Germinal center (tissue), 1 donor: Measurements from ENCODE around the gene RPUSD4.

Experiments used
- DNase-seq: peaks from one replicate; pipeline ENCODE4 v3.0.0; 2012; ENCODE audit warnings: mixed read lengths, low spot score

Gene RPUSD4

GRCh38 chr11:126212089-126212660 lies 725 bp upstream of the RPUSD4 start:
- DNase-seq: no peak

- no peak for DNase-seq
Observed at GRCh38 chr11:126210871-126211235, 597 bp downstream of the RPUSD4 start.

- DNase-seq: no peak
Observed at GRCh38 chr11:126207896-126208295, 3.6 kb downstream of the RPUSD4 start.

GRCh38 chr11:126205359-126205758 lies 6.1 kb downstream of the RPUSD4 start:
- no peak for DNase-seq

GRCh38 chr11:126202646-126203359 lies 8.6 kb downstream of the RPUSD4 start:
- DNase-seq: no peak

GRCh38 chr11:126198648-126199047 lies 12.8 kb downstream of the RPUSD4 start:
- DNase-seq: no peak

- DNase-seq: no peak
Observed at GRCh38 chr11:126197277-126197939, 14.0 kb downstream of the RPUSD4 start.

- DNase-seq: no peak
Observed at GRCh38 chr11:126195119-126195518, 16.3 kb downstream of the RPUSD4 start.

GRCh38 chr11:126194121-126194543 lies 17.3 kb downstream of the RPUSD4 start:
- DNase-seq: peak; percentile 50

GRCh38 chr11:126193038-126193478 lies 18.4 kb downstream of the RPUSD4 start:
- DNase-seq: no peak

GRCh38 chr11:126192361-126192760 lies 19.1 kb downstream of the RPUSD4 start:
- DNase-seq: no peak

GRCh38 chr11:126191379-126192073 lies 19.9 kb downstream of the RPUSD4 start:
- DNase-seq: no peak

- no peak for DNase-seq
Observed at GRCh38 chr11:126190792-126191191, 20.7 kb downstream of the RPUSD4 start.

GRCh38 chr11:126189109-126189929 lies 22.1 kb downstream of the RPUSD4 start:
- peak; percentile 57 for DNase-seq

- DNase-seq: peak; percentile 62
Observed at GRCh38 chr11:126188332-126189108, 22.9 kb downstream of the RPUSD4 start.

GRCh38 chr11:126186708-126187529 lies 24.5 kb downstream of the RPUSD4 start:
- no peak for DNase-seq

- no peak for DNase-seq
Observed at GRCh38 chr11:126186025-126186698, 25.3 kb downstream of the RPUSD4 start.

GRCh38 chr11:126185259-126186024 lies 26.0 kb downstream of the RPUSD4 start:
- no peak for DNase-seq
